Endothelial cell of umbilical vein (primary cell): Measurements from ENCODE around the gene PAX5. TPM values are rescaled to one million over a fixed set of nuclear protein-coding genes. Genes with fewer than 3 reads are reported as not detected.

ENCODE experiments used
- BruUV-seq: library from RNA; stranded (reverse); fragments of 400-500 nt; replicated peaks from 2 replicates; lab custom pipeline; 2021; lab: Mats Ljungman, UMichigan
- CTCF ChIA-PET: fragments of 300-600, 350-600 bp; sonication (Branson Sonifier 250); formaldehyde crosslinking; loops from one replicate; lab custom pipeline; 2021; ENCODE audit warnings: antibody characterized with exemption, inconsistent platforms; lab: Charles Lee
- POLR2A ChIA-PET: fragments of 300-600, 350-600 bp; sonication (Branson Sonifier 250); formaldehyde crosslinking; loops from one replicate; lab custom pipeline; 2021; ENCODE audit warnings: antibody characterized with exemption, inconsistent platforms; lab: Charles Lee
- DNase-seq: peaks from one replicate; pipeline ENCODE4 v3.0.0-alpha.2; 2011; ENCODE audit warnings: low read depth, low spot score
- FAIRE-seq: peaks from 2 replicates; lab custom pipeline; 2011; peaks lifted over from hg19 to GRCh38; lab: Jason Lieb, UNC
- H2AFZ ChIP-seq: 2 replicates; pipeline ENCODE4 v1.6.0; 2012; ENCODE audit warnings: low read depth, low read length, control low read depth, inconsistent platforms
- H3K27ac ChIP-seq: 2 replicates; pipeline ENCODE4 v1.5.1; 2011; ENCODE audit warnings: low read depth, mild to moderate bottlenecking, control low read depth, low read length, moderate library complexity; ENCODE audit not compliant: insufficient read depth
- H3K27me3 ChIP-seq, 2 experiments: 2 replicates each; pipeline versions ENCODE4 v1.6.0 to v1.6.1; 2011; ENCODE audit warnings: low read length in 2 of 2, mixed read lengths in 1 of 2; ENCODE audit not compliant: control insufficient read depth in 2 of 2, insufficient read depth in 2 of 2
- H3K36me3 ChIP-seq, 2 experiments: 2 replicates in 1 of 2; 3 replicates in 1 of 2; pipeline ENCODE4 v1.5.1; 2011; ENCODE audit warnings: low read length in 2 of 2, mild to moderate bottlenecking in 1 of 2, moderate library complexity in 1 of 2; ENCODE audit not compliant: control insufficient read depth in 2 of 2, insufficient read depth in 2 of 2; ENCODE audit errors: extremely low read depth in 1 of 2
- H3K4me1 ChIP-seq: 3 replicates; pipeline ENCODE4 v1.5.1; 2011; ENCODE audit warnings: mild to moderate bottlenecking, low read length; ENCODE audit not compliant: control insufficient read depth, insufficient read depth; ENCODE audit errors: extremely low read depth
- H3K4me2 ChIP-seq: 2 replicates; pipeline ENCODE4 v1.6.1; 2011; ENCODE audit warnings: low read length, control low read depth, mixed read lengths; ENCODE audit not compliant: insufficient read depth
- H3K4me3 ChIP-seq, 3 experiments: fragments of 200-600 bp in 1 of 3; sonication (generic), shearing (Covaris generic) in 1 of 3; replicated peaks in 1 of 3; 2 replicates each; pipeline ENCODE4 v1.5.1; 2011 to 2016; ENCODE audit warnings: control low read depth in 3 of 3, low read length in 3 of 3, mild to moderate bottlenecking in 2 of 3, inconsistent platforms in 1 of 3, low read depth in 1 of 3, moderate library complexity in 1 of 3; ENCODE audit not compliant: insufficient read depth in 1 of 3
- H3K79me2 ChIP-seq: 2 replicates; pipeline ENCODE4 v1.6.0; 2012; ENCODE audit warnings: low read length, inconsistent platforms; ENCODE audit not compliant: control insufficient read depth, insufficient read depth
- H3K9ac ChIP-seq: replicated peaks from 2 replicates; pipeline ENCODE3; 2011; ENCODE audit warnings: low read length, control low read depth; ENCODE audit not compliant: insufficient read depth; ENCODE audit errors: extremely low read depth
- H3K9me1 ChIP-seq: replicated peaks from 3 replicates; pipeline ENCODE4 v1.6.0; 2011; ENCODE audit warnings: mild to moderate bottlenecking, low read length; ENCODE audit not compliant: control insufficient read depth, insufficient read depth; ENCODE audit errors: extremely low read depth
- H3K9me3 ChIP-seq: replicated peaks from 2 replicates; pipeline ENCODE4 v1.5.1; 2012; ENCODE audit warnings: low read length, inconsistent platforms; ENCODE audit not compliant: control insufficient read depth, insufficient read depth
- H4K20me1 ChIP-seq: replicated peaks from 2 replicates; pipeline ENCODE3; 2011; ENCODE audit warnings: mild to moderate bottlenecking, low read length; ENCODE audit not compliant: control insufficient read depth, insufficient read depth; ENCODE audit errors: extremely low read depth
- EZH2 ChIP-seq: IDR thresholded peaks from 2 replicates; pipeline ENCODE4 v1.6.1; 2012; ENCODE audit warnings: borderline replicate concordance, low read depth, mild to moderate bottlenecking, moderate library complexity, low read length, inconsistent platforms; ENCODE audit not compliant: severe bottlenecking
- FOS ChIP-seq: IDR thresholded peaks from 2 replicates; pipeline ENCODE4 v1.6.1; 2011; ENCODE audit warnings: mild to moderate bottlenecking, low read length, moderate library complexity, borderline replicate concordance; ENCODE audit not compliant: insufficient read depth
- GATA2 ChIP-seq: IDR thresholded peaks from 2 replicates; pipeline ENCODE4 v1.7.0; 2011; ENCODE audit warnings: low read depth, mild to moderate bottlenecking, moderate library complexity, mixed read lengths, low read length; ENCODE audit not compliant: insufficient read length, insufficient read depth
- JUN ChIP-seq: IDR thresholded peaks from 2 replicates; pipeline ENCODE4 v1.6.1; 2011; ENCODE audit warnings: borderline replicate concordance, low read depth; ENCODE audit not compliant: insufficient read length, insufficient read depth
- MAX ChIP-seq: IDR thresholded peaks from 2 replicates; pipeline ENCODE4 v1.6.1; 2011; ENCODE audit not compliant: insufficient read depth, insufficient read length
- MYC ChIP-seq: IDR thresholded peaks from one replicate; pipeline ENCODE4 v1.6.1; 2011; ENCODE audit warnings: mild to moderate bottlenecking, low read depth, low read length
- POLR2A ChIP-seq: IDR thresholded peaks from 2 replicates; pipeline ENCODE4 v1.6.1; 2012; ENCODE audit warnings: low read depth, mild to moderate bottlenecking, control low read depth, low read length
- POLR2AphosphoS5 ChIP-seq: IDR thresholded peaks from 2 replicates; pipeline ENCODE4 v1.6.1; 2012; ENCODE audit warnings: low read depth, mild to moderate bottlenecking, control low read depth, low read length, moderate library complexity; ENCODE audit not compliant: insufficient read depth
- dilution Hi-C: fragments of 300-500 bp; cut with MboI; formaldehyde crosslinking; loops from one replicate; pipeline ENCODE4 v1.15.0; 2019; ENCODE audit warnings: low sequenced_read_pairs; ENCODE audit not compliant: extremely low pct_ligation_motif_present
- intact Hi-C: fragments of 100-400 bp; cut with micrococcal nuclease; formaldehyde crosslinking; loops from one replicate; pipeline ENCODE4 v1.10.0; 2022
- polyA plus RNA-seq, 4 experiments: library from polyadenylated mRNA; depleted of rRNA in 3 of 4; stranded (reverse) in 3 of 4; unstranded in 1 of 4; fragments of >200 nt; gene quantifications; 2 replicates each; pipeline versions ENCODE4 v1.2.1 to v1.2.3, GENCODE V29; 2011 to 2012; ENCODE audit warnings: missing spikeins in 1 of 4
- total RNA-seq: library from RNA; stranded (reverse); gene quantifications from 2 replicates; pipeline ENCODE4 v1.2.3, GENCODE V29; 2021
- TF ChIP-seq, protein P1 (sequence below), 2 donors: IDR thresholded peaks; 1 replicate in 1 of 2; 2 replicates in 1 of 2; pipeline ENCODE4 v1.5.1; 2011; ENCODE audit warnings: low read length in 2 of 2, mild to moderate bottlenecking in 2 of 2, moderate library complexity in 2 of 2, control low read depth in 1 of 2, inconsistent platforms in 1 of 2, low read depth in 1 of 2; ENCODE audit not compliant: insufficient read depth in 1 of 2; ENCODE audit errors: extremely low read depth in 1 of 2

The PAX5 gene
- total and polyA plus RNA-seq, 2 donors (not counting 3 experiments of a cell fraction or from before 2014, with no cell fraction given) = not detected

DNA sequence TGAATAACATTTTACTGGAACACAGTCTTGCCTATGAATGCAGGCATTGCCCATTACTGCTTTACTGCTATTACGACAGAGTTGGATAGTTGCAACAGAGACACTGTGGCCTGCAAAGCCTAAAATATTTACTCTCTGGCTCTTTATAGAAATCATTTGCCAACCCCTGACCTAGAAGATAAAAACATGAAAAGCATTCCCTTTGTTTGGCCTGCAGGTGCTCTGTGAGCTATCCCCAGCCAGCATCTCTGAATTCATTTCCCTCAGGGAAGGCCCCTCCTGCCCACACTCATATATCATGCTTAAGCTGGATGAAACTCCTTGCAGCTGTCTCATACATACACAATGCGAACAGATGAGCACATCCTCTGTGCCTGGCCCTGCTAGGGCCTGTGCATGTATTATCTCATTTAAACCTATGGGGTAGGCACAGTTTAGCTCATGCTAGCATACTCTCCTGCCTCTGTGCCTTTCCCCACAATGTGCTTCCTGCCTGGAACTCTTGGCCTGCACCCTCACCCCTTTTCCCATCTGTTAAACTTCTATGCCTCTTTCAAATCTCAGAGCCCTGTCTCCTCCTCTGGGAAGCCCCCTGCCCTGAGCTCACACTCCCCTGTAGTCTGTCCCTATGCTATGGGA is 193.1 kb downstream of the PAX5 start:
- no peak overlapping the region for H3K27ac ChIP-seq
- H3K4me2 ChIP-seq = no peak overlapping the region
- POLR2A ChIA-PET = no interaction called here
- FAIRE-seq (no peak), DNase-seq (no peak)
- H3K36me3 ChIP-seq = no peaks in the 10 kb centered on the region
- dilution Hi-C loops = no loop called here
- no peak overlapping the region for H3K9ac ChIP-seq
- H3K27me3 ChIP-seq = peaks cover 0 to 2% of the 10 kb centered on the region in 2 experiments
- TF ChIP-seq FOS (no peak), GATA2 (no peak), JUN (no peak), EZH2 (no peak), POLR2A (no peak), MYC (no peak), MAX (no peak), POLR2AphosphoS5 (no peak)
- TF ChIP-seq, protein P1, sequence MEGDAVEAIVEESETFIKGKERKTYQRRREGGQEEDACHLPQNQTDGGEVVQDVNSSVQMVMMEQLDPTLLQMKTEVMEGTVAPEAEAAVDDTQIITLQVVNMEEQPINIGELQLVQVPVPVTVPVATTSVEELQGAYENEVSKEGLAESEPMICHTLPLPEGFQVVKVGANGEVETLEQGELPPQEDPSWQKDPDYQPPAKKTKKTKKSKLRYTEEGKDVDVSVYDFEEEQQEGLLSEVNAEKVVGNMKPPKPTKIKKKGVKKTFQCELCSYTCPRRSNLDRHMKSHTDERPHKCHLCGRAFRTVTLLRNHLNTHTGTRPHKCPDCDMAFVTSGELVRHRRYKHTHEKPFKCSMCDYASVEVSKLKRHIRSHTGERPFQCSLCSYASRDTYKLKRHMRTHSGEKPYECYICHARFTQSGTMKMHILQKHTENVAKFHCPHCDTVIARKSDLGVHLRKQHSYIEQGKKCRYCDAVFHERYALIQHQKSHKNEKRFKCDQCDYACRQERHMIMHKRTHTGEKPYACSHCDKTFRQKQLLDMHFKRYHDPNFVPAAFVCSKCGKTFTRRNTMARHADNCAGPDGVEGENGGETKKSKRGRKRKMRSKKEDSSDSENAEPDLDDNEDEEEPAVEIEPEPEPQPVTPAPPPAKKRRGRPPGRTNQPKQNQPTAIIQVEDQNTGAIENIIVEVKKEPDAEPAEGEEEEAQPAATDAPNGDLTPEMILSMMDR (IDR thresholded peaks at IDR 0.05; ENCODE audit: extremely low read depth in 1 of 2, insufficient read depth in 1 of 2, low read depth in 1 of 2, low read length in 2 of 2) = no peak
- H3K4me1 ChIP-seq = no peaks in the 10 kb centered on the region
- H3K9me3 ChIP-seq = no peaks in the 10 kb centered on the region
- no peaks in the 10 kb centered on the region for H3K79me2 ChIP-seq
- BruUV-seq = no TSS peak
- no peak overlapping the region for H2AFZ ChIP-seq
- H3K9me1 ChIP-seq = no peaks in the 10 kb centered on the region
- intact Hi-C loops = no loop called here
- CTCF ChIA-PET = no interaction called here
- H4K20me1 ChIP-seq = no peaks in the 10 kb centered on the region
- no peak overlapping the region for H3K4me3 ChIP-seq
